GM13977 (cell line): ENCODE measurements around the gene CTDNEP1.

Experiments
- DNase-seq: peaks from one replicate; pipeline ENCODE4 v3.0.0; 2012; ENCODE audit warnings: low spot score
- in situ Hi-C: fragments of 300-500 bp; cut with MboI; formaldehyde crosslinking; loops from one replicate; pipeline ENCODE4 v1.12.0; 2022; ENCODE audit warnings: low sequenced_read_pairs, low pct_unique_long_range_greater_than_20kb, mixed read lengths, inconsistent platforms; ENCODE audit not compliant: unreplicated experiment
- TF ChIP-seq, protein P1 (sequence below): IDR thresholded peaks from 2 replicates; pipeline ENCODE4 v1.5.1; 2012; ENCODE audit warnings: mild to moderate bottlenecking, control low read depth; ENCODE audit not compliant: insufficient read depth; ENCODE audit errors: extremely low read depth, missing control alignments

CTDNEP1 gene

DNA sequence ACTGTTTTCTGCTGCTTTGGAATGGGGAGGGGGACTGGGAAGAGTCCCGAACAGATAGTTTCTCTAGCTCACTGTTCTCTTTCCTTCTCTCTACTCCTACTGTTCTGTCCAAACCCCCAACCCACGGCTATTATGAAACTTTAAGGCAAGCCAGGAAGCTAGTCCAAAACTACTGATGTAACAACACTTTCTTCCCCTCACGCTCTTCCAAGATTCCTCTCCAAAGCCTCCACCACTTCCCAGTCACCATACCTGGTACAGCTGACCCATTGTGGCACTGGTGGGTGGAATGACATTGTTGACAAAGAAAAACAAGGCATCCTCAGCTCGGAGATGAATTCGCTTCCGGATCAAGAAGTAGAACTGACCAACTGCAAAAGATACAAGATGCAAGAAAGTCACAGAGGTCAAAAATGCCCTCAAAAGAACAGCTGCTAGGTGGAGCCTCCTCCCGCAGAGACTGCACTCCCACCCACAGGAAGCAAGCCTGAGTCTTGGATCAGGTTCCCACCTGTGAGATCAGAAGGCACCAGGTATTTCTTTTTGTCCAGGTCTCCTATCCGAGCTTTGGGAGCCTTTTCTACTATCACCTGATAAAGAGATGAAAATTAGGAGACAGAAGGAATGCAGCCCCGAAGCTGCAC, 10.3 kb downstream of the CTDNEP1 start:
- no peak for DNase-seq
- in situ Hi-C loops, result no loop called here
- TF ChIP-seq, protein P1, sequence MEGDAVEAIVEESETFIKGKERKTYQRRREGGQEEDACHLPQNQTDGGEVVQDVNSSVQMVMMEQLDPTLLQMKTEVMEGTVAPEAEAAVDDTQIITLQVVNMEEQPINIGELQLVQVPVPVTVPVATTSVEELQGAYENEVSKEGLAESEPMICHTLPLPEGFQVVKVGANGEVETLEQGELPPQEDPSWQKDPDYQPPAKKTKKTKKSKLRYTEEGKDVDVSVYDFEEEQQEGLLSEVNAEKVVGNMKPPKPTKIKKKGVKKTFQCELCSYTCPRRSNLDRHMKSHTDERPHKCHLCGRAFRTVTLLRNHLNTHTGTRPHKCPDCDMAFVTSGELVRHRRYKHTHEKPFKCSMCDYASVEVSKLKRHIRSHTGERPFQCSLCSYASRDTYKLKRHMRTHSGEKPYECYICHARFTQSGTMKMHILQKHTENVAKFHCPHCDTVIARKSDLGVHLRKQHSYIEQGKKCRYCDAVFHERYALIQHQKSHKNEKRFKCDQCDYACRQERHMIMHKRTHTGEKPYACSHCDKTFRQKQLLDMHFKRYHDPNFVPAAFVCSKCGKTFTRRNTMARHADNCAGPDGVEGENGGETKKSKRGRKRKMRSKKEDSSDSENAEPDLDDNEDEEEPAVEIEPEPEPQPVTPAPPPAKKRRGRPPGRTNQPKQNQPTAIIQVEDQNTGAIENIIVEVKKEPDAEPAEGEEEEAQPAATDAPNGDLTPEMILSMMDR, result no peak

DNA sequence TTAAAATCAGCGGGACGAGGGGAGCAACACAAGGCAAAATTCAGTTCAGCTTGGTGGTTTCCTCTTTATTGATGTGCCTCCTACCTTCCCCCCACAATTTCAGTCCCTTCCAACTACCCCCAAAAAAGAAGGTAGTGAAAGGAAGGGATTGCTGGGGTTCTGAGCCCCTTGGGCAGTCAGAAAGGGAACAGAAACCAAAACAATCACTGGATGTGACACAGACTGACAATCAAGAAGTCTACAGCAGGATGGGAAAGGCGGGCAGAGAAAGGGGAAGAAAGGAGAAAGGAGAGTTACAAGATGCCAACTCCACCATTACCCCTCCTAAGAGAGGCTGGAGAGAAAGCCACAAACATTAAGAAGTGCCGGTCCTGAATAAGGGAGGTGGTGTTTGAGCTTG, 11.2 kb downstream of the CTDNEP1 start:
- in situ Hi-C loops, result no loop called here
- TF ChIP-seq, protein P1, result no peak
- no peak for DNase-seq

DNA sequence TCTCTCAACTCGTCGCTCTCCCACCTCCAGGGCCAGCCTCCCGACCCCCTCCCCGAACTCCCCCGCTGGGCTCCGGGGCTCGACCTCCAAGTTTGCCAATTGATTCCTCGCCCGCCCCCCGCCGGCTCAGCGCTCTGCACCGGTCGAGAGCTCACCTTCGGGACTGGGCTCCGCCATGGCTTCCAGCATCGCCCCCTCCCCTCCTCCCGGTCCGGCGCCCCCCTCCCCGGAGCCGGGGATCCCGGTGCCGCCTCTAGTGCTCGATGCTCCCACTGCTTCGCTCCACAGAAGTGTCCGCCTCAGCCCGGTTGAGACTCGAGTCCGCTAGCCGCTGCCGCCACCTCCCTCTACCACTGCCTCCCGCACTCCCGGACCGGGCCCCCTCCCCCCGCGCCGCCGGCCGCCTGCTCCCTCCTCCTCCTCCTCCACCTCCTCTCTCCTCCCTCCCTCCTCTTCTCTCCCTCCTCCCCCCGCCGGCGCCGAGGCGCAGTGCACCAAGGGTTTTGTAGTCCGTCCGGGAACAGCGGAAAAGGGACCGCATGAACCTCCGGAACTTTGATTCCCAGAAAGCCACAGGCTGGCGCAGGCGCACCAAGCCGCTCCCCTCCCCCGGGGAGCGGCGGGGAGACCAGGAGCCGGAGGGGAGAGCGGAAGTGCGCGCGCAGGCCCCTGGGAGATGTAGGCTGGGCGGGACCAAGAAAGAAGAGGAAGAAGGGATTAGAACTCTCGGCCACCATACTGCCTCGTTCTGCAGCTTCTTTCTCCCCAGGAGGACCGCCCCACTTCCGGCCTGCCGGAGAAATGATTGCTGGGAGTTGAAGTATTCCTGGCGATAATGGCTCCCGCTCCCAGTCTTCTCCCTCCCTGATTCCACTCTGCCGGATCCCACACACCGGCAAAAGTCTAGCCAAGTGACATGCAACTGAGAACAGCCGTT, 12.2 kb downstream of the CTDNEP1 start, which contains the start of gene PHF23:
TSS of gene PHF23 (minus strand) at position 367 of the 937 bp plus-strand sequence. CDS start at position 189, 178 bp downstream.
- in situ Hi-C loops, result no loop called here
- DNase-seq, result peak; percentile 99
- TF ChIP-seq, protein P1, result no peak

DNA sequence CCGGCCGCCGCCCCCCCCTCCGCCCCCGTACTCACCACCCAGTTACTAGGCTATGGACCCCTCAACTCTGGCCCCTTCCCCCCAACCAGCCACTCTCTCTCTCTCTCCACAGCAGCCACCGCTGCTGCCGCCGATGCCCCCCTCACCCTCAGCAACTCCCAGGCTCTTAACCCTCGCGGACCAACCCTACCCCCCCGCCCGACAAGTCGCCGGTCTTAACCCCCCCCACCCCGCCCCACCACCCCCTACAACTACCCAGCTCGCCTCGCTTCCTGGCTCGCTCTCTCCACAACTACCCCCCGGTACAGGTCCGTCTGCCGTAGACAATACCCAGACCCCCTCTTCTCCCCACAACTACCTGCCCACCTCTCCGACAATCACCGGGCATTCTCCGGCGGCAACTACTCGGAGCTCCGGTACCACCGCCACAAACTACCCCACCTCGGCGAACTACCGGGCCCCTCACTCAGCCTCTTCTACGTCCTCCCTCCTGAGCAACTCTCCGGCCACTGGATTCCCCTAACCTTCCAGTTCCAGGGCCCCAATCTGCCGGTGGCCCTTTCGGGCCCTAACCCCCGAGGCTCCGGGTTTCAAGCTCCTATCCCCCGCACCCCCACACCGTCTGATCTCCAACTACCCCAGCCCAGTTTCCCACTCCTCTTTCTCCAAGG, 13.0 kb downstream of the CTDNEP1 start:
- TF ChIP-seq, protein P1, result no peak

GRCh38 chr17:7237761-7238419, 13.6 kb downstream of the CTDNEP1 start:
- DNase-seq, result peak; percentile 92
- in situ Hi-C loops, result no loop called here

More for the DNA sequence above, 13.0 kb downstream of the CTDNEP1 start:
- in situ Hi-C loops, result no loop called here
- DNase-seq, result no peak

More at GRCh38 chr17:7237761-7238419, 13.6 kb downstream of the CTDNEP1 start:
- TF ChIP-seq, protein P1, result no peak
